ENCODE measurements around the gene ZIC3.

Gene ZIC3

GRCh38 chrX:137574102-137574783 is 8.3 kb downstream of the ZIC3 start:
- no peak for DNase-seq (ENCODE audit: low read depth, low spot score)

GRCh38 chrX:137574784-137575293 is 8.9 kb downstream of the ZIC3 start:
- no peak for DNase-seq (ENCODE audit: low read depth, low spot score)

DNA sequence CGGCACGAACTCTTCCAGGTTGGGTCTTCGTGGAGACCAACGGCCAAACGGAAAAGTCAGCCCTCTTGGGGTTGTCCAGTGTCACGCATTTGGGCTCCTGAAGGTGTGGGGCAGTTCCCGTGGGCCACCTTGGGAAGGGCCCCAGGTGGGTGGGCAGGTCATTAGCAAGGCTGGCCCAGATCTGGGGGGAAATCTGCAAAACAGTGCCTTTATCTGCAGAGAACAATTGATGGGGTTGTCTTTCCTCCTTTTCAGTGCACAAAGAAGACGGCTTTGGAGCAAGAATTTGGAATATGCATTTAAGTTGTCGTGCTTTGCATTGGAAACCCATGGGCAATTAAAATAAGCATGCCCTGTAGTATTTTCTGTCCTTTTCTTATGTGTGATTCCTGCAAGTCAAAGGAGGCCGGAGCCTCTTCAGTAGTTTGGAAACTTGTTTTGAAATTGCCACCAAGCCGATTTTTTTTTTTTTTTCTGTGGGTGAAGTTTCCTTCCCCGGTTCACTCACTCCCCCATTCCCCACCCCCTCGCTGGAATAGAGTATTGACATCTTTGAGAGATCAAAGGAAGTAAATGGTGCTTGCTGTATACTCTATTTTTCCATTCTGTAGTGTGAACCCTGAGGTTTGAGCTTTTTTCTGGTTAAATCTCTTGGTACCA is 9.8 kb downstream of the ZIC3 start:
- DNase-seq (ENCODE audit: low read depth, low spot score): no peak

- DNase-seq (ENCODE audit: low read depth, low spot score): no peak
These were observed 21.2 kb downstream of the ZIC3 start for GRCh38 chrX:137587151-137587550.

GRCh38 chrX:137600769-137601168 is 34.8 kb downstream of the ZIC3 start:
- DNase-seq (ENCODE audit: low read depth, low spot score): no peak

All from astrocyte of the hippocampus (primary cell).